A549 treated with DMSO at 1 μM for 4 hours (cell line): ENCODE results near the gene EBLN2. TPM values are rescaled to one million over a fixed set of nuclear protein-coding genes. Genes with fewer than 3 reads are reported as not detected.

ENCODE experiments used
- total RNA-seq: library from RNA; stranded (reverse); fragments of 200-300 nt; extraction: Qiagen RNA extraction; gene quantifications from 5 replicates; pipeline ENCODE4 v1.2.3, GENCODE V29; 2022; ENCODE audit warnings: low read depth

EBLN2 gene
- 0.38 to 0.57 TPM (median 0.51 TPM) in 5 replicates for total RNA-seq

DNA sequence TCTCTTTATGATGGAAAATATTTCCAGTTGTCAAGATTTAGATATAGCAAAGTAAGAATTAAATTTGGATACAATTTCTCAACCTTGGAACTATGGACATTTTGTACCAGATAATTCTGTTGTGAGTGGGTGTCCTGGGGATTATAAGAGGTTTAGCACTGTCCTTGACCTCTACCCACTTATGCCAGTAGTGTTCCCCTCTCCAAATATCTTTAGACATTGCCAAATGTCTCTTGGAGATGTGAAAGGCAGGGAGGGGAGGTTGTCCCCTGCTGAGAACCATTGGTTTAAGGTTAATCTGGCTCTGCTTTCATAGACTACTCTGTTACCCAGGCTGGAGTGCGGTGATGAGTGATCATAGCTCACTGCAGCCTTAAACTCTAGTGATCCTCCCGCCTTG is at the start of gene EBLN2:
Gene EBLN2, plus strand, starts transcription at position 244 of the 400 bp plus-strand sequence. CDS start 423 bp downstream, outside the sequence.

Other genes starting within 250 kb of the EBLN2 start
- gene SHQ1, start 213.2 kb upstream of the EBLN2 start, total RNA-seq: 17.0 to 21.3 TPM (median 19.6 TPM) in 5 replicates
- gene GXYLT2, start 173.6 kb upstream of the EBLN2 start, total RNA-seq: 1.2 to 2.2 TPM (median 1.7 TPM) in 5 replicates
- gene PPP4R2, start 64.8 kb upstream of the EBLN2 start, total RNA-seq: 38.3 to 47.3 TPM (median 45.6 TPM) in 5 replicates